ENCODE measurements around the gene SAMD15.
"Not testable (repeated sequence)": the region's sequence is repeated elsewhere in the genome, so short reads cannot be mapped to it uniquely, and the experiment has no call there.

The SAMD15 gene

DNA sequence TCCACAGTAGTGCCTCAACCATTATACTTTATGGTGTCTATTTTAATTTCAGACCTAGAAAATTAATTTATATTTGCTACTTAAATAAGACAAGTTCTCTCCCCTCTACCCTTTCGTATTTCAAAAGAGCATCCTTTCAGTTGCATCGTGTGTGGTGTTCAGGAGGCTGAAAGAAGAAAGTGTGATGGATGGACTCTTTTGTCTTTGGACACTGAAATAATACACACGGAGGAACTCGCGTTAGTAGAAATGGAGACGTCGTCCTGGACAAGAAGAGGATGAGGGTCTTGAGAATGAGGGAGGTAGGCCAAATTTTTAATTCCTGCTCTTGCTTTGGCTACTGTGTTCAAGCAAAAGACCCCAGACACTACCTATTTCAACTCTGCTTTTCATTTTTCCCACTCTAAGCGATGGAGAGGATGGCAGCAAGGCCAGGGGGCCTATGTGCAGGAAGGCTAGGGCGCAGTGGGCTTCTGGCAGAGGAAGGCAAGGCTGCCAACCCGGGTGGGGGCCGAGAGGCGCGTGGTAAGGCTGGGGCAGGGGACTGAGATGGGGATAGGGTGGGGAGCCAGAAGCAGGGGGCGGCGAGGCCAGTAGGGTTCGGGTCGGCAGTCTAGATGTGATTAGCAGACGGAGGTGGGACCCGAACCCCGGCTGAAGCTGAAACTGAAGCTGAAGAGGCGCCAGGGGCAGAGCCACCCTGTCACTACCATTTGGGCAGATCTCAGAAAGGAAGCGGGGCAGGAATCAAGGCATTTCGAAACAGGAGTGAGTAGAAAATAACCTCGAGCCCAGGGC is 1.0 kb upstream of the SAMD15 start:
- DNase-seq (ENCODE audit: low read depth) = no peak

GRCh38 chr14:77377502-77377844 is 294 bp downstream of the SAMD15 start:
- no peak for DNase-seq (ENCODE audit: low read depth)

DNA sequence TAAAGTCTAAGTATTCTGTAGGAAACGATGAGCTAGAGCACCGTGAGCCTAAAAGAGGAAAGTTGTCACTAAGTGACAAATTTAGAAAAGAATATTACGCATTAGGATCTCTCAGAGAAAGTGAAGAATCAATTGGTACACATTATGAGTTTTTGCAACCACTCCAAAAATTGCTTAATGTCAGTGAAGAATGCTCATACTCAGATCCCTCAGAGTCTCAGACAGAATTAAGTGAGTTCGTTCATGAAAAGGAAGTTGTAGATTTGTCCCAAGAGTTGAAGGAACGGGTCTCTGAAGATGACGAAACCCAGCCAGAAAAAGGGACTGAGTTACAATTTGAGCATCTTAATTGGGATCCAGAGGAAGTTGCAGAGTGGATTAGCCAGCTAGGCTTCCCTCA is 1.5 kb downstream of the SAMD15 start:
- DNase-seq (ENCODE audit: low read depth) = no peak

DNA sequence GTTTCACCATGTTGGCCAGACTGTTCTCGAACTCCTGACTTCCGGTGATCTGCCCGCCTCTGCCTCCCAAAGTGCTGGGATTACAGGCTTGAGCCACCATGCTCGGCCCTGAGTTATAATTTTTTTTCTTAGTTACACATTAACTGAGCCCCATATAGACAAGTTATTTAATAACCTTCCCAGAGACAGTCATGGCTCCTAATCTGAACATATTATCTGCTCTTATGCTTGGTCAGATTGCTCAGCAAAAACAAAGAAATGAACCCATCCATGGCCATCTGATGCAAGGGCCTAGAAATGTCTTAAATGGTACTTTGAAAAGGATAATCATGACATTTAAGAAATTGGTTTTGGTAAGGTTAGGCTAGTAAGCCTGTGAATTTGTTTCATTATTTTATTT is 13.0 kb downstream of the SAMD15 start:
- DNase-seq (ENCODE audit: low read depth) = no peak

DNA sequence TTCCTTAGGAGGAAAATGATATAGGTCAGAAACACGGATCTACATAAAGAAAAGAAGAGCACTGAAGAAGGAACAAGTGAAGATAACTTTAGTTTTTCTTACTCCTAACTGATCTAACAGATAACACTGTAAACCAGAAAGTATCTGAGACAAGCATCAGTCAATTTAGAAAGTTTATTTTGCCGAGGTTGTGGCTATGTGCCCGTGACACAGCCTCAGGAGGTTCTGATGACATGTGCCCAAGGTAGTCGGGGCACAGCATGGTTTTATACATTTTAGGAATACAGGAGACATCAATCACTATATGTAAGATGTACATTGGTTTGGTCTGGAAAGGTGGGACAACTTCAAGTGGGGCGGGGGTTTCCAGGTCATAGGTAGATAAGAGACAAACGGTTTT is 23.0 kb downstream of the SAMD15 start:
- no peak for DNase-seq (ENCODE audit: low read depth)

DNA sequence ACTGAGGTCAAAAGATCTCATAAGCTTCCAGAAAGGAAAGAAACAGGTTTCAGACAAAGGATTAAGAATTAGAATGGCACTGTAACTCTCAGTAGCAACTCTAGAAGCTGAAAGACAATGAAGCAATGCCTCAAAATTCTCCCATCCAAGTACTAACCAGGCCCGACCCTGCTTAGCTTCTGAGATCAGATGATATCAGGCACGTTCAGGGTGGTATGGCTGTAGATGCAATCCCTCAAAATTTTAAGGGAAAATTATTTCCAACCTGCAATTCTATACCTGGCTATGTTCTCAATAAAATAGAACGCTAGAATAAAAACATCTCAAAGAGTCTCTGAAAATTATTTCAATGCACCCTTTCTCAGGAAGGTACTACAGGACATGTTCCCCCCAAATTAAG is 26.6 kb downstream of the SAMD15 start:
- DNase-seq (ENCODE audit: low read depth) = no peak

- DNase-seq (ENCODE audit: low read depth) = no peak
These were observed 28.9 kb downstream of the SAMD15 start for GRCh38 chr14:77406086-77406485.

DNA sequence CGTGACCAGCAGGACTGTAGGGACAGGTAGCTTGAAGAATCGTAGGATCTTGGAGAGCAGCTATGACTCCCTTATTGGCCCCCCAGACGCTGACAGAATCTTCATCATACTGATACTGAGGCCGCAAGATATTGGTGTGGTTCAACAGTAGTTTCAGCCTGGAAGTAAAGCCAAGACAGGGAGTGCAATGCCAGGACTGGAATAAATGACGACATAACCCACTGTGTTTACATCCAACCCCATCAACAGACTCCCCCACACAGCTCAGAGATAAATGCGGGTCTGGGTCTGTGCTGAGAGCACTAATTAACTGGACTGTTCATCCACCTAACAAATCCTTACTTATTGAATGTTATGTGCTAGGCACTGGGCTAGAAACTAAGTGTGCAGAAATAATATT is 29.5 kb downstream of the SAMD15 start:
- no peak for DNase-seq (ENCODE audit: low read depth)

DNA sequence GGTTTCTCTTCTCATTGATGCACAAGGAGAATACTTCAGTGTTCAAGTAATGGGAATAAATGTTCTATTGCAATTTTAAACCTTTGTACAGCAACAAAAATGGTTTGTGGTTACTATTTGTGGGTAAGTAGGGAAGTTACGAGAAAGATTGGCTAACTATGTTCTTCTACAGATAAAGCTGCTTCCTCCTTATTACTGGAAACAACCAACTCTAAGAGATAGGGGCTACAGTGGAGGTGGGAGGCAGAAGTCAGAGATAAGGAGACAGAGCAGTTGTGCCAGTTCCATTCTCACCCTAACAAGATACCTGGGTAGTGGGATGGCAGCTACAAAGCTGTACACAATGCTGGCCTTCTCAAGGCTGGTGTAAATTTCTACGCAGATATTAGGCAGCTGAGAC is 30.0 kb downstream of the SAMD15 start:
- DNase-seq (ENCODE audit: low read depth) = no peak

- no peak for DNase-seq (ENCODE audit: low read depth)
These were observed 32.0 kb downstream of the SAMD15 start for GRCh38 chr14:77409131-77409533.

DNA sequence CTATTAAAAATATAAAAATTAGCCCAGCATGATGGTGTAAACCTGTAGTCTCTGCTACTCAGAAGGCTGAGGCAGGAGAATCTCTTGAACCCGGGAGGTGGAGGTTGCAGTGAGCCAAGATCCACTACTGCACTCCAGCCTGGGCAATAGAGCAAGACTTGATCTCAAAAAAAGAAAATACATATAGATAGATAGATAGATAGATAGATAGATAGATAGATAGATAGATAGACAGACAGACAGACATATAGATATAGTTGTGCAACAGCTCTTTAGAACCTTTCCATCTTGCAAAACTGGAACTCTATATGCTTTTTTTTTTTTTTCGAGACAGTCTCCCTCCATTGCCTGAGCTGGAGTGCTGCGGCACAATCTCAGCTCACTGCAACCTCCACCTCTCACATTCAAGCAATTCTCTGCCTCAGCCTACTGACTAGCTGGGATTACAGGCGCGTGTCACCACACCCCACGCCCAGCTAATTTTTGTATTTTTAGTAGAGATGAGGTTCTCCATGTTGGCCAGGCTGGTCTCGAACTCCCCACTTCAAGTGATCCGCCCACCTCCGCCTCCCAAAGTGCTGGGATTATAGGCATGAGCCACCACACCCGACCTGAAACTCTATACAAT is 38.3 kb downstream of the SAMD15 start:
- not testable (repeated sequence) for DNase-seq (ENCODE audit: low read depth)

DNA sequence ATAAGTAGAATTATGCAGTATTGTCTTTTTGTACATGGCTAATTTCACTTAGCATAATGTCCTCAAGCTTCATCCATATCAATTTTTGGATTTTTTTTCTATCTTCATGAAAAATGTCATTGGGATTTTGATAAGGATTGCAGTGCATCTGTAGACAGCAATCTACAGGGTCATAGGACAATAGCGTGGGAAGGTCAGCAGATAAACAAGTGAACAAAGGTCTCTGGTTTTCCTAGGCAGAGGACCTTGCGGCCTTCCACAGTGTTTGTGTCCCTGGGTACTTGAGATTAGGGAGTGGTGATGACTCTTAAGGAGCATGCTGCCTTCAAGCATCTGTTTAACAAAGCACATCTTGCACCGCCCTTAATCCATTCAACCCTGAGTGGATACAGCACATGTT is 38.9 kb downstream of the SAMD15 start:
- not testable (repeated sequence) for DNase-seq (ENCODE audit: low read depth)

DNA sequence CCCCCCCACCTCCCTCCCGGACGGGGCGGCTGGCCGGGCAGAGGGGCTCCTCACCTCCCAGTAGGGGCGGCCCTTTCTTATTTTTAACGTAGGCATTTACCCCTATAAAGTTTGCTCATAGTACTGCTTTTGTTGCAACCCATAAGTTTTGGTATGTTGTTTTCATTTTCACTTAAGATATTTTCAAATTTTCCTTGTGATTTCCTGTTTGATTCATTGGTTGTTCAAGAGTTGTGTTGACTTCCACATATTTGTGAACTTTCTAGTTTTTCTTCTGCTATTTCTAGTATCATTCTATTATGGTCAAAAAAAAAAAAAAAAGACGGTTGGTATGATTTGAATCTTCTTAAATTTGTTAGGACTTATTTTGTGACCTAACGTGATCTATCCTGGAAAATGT is 39.7 kb downstream of the SAMD15 start:
- no peak for DNase-seq (ENCODE audit: low read depth)

DNA sequence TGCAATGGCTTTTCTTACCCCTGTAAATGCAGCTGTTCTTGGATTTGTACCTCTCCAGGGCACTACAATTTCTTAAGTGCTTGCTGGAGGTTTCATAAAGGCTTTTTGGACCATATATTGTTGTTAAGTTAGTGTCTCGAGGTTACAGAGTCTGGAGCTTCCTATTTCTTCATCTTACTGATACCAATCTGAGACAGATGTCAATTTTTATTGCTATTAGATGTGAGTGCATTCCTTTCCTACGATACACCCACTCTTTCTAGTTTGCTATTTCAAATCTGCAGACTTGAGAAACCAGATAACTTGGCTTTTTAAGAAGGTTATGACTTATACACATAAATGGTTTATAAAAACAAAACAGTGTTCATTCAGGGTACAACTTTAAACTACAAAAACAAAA is 44.0 kb downstream of the SAMD15 start:
- DNase-seq (ENCODE audit: low read depth) = no peak

GRCh38 chr14:77423423-77423822 is 46.2 kb downstream of the SAMD15 start, which contains the start of gene NOXRED1:
NOXRED1 (minus strand) TSS chr14:77423523; CDS start chr14:77422889, 634 bp downstream.
- DNase-seq (ENCODE audit: low read depth) = no peak

GRCh38 chr14:77424862-77425261 is 47.7 kb downstream of the SAMD15 start:
- no peak for DNase-seq (ENCODE audit: low read depth)

DNA sequence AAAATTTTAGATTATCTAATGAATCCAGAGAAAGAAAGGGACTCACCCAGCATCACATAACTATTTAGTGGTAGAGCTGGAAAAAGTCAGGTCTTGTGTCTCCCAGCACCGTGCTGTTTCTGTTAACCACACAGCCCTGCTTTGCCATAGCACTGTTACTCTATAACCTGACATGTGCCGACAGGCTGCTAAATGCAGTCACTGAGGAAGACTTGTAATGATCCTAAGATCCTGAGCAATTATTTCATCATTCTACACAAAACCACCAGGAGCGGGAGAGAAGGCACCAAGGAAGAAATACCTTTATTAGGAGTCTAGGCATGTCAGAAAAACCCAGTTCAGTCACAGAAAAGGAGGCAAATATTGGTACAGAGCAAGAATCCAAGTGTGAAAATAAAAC is 49.2 kb downstream of the SAMD15 start:
- no peak for DNase-seq (ENCODE audit: low read depth)

DNA sequence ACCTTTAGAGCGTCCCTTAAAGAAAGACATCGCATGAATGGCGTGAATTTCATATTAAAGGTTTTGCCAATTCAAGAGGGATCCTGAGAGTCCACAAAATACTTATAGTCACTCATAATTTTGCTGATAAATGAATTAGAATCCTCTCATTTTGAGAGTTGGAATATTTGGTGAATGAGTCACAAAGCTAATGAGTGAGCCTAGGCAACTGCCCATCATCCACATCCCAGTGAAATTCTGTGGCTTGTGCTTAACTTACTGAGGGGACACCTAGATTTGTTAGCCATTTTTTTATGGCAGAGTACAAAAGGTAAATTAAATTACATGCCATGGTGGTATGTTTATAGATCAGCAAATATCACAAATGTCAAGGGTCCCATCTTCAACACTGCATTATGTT is 58.9 kb downstream of the SAMD15 start:
- DNase-seq (ENCODE audit: low read depth) = no peak

DNA sequence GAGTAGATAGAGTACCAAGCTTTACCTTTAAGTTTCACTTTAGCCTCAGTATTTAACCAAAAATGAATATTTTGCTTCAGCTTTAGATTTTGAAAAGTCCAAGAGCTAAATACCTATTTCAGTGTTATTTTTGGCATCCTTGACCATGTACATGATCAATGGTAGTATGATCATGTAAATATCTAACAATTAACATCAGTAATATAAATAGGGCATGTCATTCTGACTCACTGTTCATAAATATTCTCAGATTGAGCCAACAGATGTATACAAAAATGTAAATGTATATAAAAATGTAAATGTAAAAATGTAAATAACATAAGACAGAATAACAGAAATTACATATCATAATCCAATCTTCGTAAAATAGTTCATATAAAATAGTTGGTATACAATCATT is 61.4 kb downstream of the SAMD15 start:
- DNase-seq (ENCODE audit: low read depth) = no peak

DNA sequence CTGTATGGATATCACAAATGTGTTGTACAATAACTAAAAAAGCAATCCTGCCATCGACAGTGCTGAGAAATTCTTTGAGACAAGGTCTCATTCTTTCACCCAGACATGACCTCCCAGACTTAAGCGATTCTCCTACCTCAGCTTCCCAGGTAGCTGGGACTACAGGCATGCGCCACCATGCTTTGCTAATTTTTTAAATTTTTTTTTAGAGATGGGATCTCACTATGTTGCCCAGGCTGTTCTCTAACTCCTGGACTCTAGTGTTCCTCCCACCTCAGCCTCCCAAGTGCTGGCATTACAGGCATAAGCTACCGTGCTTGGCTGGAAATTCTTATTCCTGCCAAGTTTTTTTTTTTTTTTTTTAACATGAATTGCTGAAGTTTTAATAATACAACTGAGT is 62.7 kb downstream of the SAMD15 start:
- DNase-seq (ENCODE audit: low read depth) = no peak

Data from HS-27A (cell line).